K562 (cell line): ENCODE results near the gene LSM4. TPM values are rescaled to one million over a fixed set of nuclear protein-coding genes. Genes with fewer than 3 reads are reported as not detected.

Experiments
- HOXB6 ChIP-seq: fragments of 250-450 bp; sonication (Bioruptor Pico); IDR thresholded peaks from 2 replicates; pipeline ENCODE4 v1.5.1; 2022; ENCODE audit warnings: mild to moderate bottlenecking, borderline replicate concordance
- LCOR ChIP-seq: sonication (generic); formaldehyde crosslinking; IDR thresholded peaks from 2 replicates; pipeline ENCODE4 v1.8.0; 2022; ENCODE audit warnings: mild to moderate bottlenecking, missing genetic modification reagents
- MCM7 ChIP-seq, 2 experiments: fragments of 450-650 bp; IDR thresholded peaks; 2 replicates each; pipeline ENCODE4 v1.6.1; 2016 to 2018
- RERE ChIP-seq: sonication (generic); formaldehyde crosslinking; IDR thresholded peaks from 2 replicates; pipeline ENCODE4 v1.8.0; 2023; ENCODE audit warnings: missing genetic modification reagents, mild to moderate bottlenecking, borderline replicate concordance
- ZNF212 ChIP-seq: fragments of 450-650 bp; formaldehyde crosslinking; IDR thresholded peaks from 2 replicates; pipeline ENCODE4 v1.4.0; 2020; ENCODE audit warnings: mild to moderate bottlenecking
- ZNF609 ChIP-seq: sonication (generic); formaldehyde crosslinking; IDR thresholded peaks from 2 replicates; pipeline ENCODE4 v1.8.1; 2023; ENCODE audit warnings: missing genetic modification reagents, mild to moderate bottlenecking, borderline replicate concordance
- polyA plus RNA-seq, 8 experiments: library from polyadenylated mRNA; depleted of rRNA in 4 of 8; stranded (reverse) in 5 of 8; unstranded in 3 of 8; fragments of >200 nt; fragmentation: Nextera tagmentation in 2 of 8; fragmentation: Illumina TruSeq in 1 of 8; extraction: Ambion mirVana in 2 of 8; extraction: Trizol in 1 of 8; gene quantifications; 2 replicates each; pipeline versions ENCODE4 v1.2.1 to v1.2.3, GENCODE V29; 2011 to 2014; ENCODE audit warnings: inconsistent platforms in 1 of 8, missing spikeins in 1 of 8
- total RNA-seq, 7 experiments: library from RNA; depleted of rRNA in 6 of 7; stranded (reverse); fragments of >200 nt in 6 of 7; fragmentation: Illumina TruSeq in 2 of 7; extraction: Trizol in 2 of 7; gene quantifications; 2 replicates each; pipeline versions ENCODE4 v1.2.1 to v1.2.3, GENCODE V29; 2011 to 2021; ENCODE audit warnings: low replicate concordance in 1 of 7

The LSM4 gene
- total and polyA plus RNA-seq, 9 of the 15 experiments (the other 6 are each of a cell fraction or from before 2014, with no cell fraction given), result 11.9 to 763 (median 202) TPM

- TF ChIP-seq RERE, result no peak
- no peak for TF ChIP-seq ZNF212
- TF ChIP-seq ZNF609 (CRISPR knock-in tag), result 0 out of 2 replicates have a peak, but pooled peaks have one; percentile 26
- no peak for TF ChIP-seq MCM7 (IDR thresholded peaks at IDR 0.05)
- TF ChIP-seq LCOR, result 0 out of 2 replicates have a peak, but pooled peaks have one; percentile 33
- TF ChIP-seq HOXB6 (CRISPR knock-in tag), result no peak
These were observed 40.7 kb downstream of the LSM4 start (continued) for GRCh38 chr19:18282021-18282787.
